BJ (cell line): ENCODE data around the gene SMAD7. TPM values are rescaled to one million over a fixed set of nuclear protein-coding genes. Genes with fewer than 3 reads are reported as not detected.

Source experiments
- CTCF ChIA-PET: fragments of 350-600 bp; formaldehyde crosslinking; extraction: SDS; loops from one replicate; lab custom pipeline; 2021; ENCODE audit warnings: antibody characterized with exemption, inconsistent platforms; lab: Yijun Ruan, JAX
- POLR2A ChIA-PET: fragments of 300-600 bp; sonication (Branson Sonifier 250); formaldehyde crosslinking; extraction: SDS; loops from one replicate; lab custom pipeline; 2021; ENCODE audit warnings: antibody characterized with exemption; lab: Charles Lee
- DNase-seq: peaks from one replicate; pipeline ENCODE4 v3.0.0-alpha.2; 2011; ENCODE audit warnings: low read depth
- H3K27me3 ChIP-seq: 2 replicates; pipeline ENCODE4 v1.6.0; 2011; ENCODE audit warnings: low read length; ENCODE audit not compliant: control insufficient read depth, insufficient read depth
- H3K36me3 ChIP-seq: 2 replicates; pipeline ENCODE4 v1.5.1; 2011; ENCODE audit warnings: low read length; ENCODE audit not compliant: control insufficient read depth, insufficient read depth
- H3K4me3 ChIP-seq: 2 replicates; pipeline ENCODE4 v1.5.1; 2011; ENCODE audit warnings: low read depth, mild to moderate bottlenecking, control low read depth, low read length
- polyA plus RNA-seq: library from polyadenylated mRNA; depleted of rRNA; stranded (reverse); fragments of >200 nt; gene quantifications from 2 replicates; pipeline ENCODE4 v1.2.3, GENCODE V29; 2011
- TF ChIP-seq, protein P1 (sequence below): IDR thresholded peaks from 2 replicates; pipeline ENCODE4 v1.5.1; 2011; ENCODE audit warnings: low read depth, mild to moderate bottlenecking, control low read depth, inconsistent platforms, low read length, moderate library complexity; ENCODE audit not compliant: insufficient read depth

The SMAD7 gene
- polyA plus RNA-seq, 1 experiment = 24.2 TPM

DNA sequence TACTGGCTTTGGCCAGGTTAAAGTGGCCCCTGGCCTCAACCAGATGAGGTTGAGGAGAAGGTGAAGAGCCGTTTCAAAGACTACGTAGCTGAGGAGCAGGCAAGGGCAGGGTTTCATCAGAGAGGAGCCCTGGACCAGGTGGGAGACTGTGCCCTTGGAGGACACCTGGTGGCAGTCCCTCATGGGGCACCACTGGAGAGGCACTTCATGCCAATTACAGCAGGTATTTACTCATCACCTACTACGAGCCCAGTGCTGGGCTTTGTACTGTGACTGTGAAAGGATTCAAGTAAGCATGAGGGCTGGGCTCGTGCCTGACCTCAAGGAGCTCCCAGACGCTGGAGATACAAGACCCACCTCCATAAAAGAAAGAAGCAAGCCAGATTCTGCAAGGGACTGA lies 37.6 kb downstream of the SMAD7 start:
- Histone ChIP-seq H3K36me3 (0 out of 2 replicates have a peak, but pooled peaks cover 1% of the 10 kb centered on the region), H3K27me3 (no peaks in the 10 kb centered on the region), H3K4me3 (no peak overlapping the region)
- POLR2A ChIA-PET = no interaction called here
- no peak for DNase-seq
- CTCF ChIA-PET = interaction anchor here (1.5 kb wide), 1 partner anchor 36 kb away, joined by 3 read pairs; no protein-coding TSS in a partner anchor
- TF ChIP-seq, protein P1, sequence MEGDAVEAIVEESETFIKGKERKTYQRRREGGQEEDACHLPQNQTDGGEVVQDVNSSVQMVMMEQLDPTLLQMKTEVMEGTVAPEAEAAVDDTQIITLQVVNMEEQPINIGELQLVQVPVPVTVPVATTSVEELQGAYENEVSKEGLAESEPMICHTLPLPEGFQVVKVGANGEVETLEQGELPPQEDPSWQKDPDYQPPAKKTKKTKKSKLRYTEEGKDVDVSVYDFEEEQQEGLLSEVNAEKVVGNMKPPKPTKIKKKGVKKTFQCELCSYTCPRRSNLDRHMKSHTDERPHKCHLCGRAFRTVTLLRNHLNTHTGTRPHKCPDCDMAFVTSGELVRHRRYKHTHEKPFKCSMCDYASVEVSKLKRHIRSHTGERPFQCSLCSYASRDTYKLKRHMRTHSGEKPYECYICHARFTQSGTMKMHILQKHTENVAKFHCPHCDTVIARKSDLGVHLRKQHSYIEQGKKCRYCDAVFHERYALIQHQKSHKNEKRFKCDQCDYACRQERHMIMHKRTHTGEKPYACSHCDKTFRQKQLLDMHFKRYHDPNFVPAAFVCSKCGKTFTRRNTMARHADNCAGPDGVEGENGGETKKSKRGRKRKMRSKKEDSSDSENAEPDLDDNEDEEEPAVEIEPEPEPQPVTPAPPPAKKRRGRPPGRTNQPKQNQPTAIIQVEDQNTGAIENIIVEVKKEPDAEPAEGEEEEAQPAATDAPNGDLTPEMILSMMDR = no peak

DNA sequence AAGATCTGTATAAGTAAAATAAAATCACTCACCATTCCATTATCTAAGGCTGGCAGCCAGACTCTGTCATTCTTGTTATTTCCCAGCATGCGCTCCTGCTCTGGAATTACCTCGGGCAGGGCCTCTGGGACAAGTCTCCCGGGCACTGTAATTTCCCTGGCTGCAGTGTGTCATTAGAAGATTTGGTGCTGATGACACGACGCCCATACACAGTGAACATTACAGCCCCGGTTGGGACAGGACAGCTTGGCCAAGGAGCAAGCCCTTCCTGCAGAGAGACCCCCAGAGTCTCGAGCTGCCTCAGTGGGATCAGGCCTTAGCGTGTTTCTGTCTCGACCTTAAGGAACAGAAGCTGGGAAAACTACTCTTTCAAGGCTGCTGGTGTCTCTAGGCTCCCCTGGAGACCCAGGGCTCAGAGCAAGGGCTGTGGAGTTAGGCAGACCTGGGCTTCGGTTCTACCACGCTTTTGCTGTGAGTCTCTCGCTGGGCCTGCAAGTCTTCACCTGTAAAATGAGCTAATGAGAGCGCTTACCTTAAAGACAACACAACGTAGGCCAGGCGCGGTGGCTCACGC lies 39.7 kb downstream of the SMAD7 start:
- H3K36me3 ChIP-seq = no peaks in the 10 kb centered on the region
- no peaks in the 10 kb centered on the region for H3K27me3 ChIP-seq
- ChIA-PET CTCF (no interaction called here), POLR2A (no interaction called here)
- no peak for DNase-seq
- H3K4me3 ChIP-seq = no peak overlapping the region
- TF ChIP-seq, protein P1 = no peak

DNA sequence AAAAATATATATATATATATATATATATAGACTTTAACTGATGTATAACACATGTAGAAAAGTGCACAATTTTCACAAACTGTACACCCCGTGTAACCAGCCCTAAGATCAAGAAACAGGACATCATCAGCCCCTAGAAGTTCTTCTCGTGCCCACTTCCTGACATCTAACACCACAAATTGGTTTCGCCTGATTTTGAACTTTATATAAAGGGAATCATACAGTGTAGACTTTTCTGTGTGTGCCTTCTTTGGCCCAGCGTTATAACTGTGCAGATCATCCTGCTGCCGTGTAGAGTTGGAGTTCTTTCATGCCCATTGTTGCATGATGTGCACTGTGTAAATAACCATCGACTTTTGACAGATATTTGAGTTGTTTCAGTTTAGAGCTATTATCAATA lies 41.0 kb downstream of the SMAD7 start:
- TF ChIP-seq, protein P1 = no peak
- ChIA-PET CTCF (no interaction called here), POLR2A (no interaction called here)
- DNase-seq = no peak
- Histone ChIP-seq H3K27me3 (no peaks in the 10 kb centered on the region), H3K4me3 (no peak overlapping the region), H3K36me3 (no peaks in the 10 kb centered on the region)

DNA sequence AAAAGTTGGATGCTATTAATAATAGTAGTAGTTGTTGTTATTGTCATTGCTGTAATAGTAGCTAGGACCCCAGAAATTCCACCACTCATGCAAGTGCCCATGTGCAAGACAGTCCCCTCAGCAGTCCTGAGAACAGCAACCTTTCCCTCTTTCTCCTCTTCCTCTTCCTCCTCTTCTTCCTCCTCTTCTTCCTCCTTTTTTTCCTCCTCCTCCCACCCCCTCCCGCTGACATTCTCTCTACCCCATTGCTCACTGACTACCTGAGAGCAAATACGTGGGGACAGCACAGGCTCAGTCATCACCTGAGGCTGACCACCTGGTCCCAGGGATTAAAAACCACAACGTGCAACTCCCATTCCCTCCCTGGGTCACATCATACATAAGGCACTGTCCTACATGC lies 41.8 kb downstream of the SMAD7 start:
- H3K36me3 ChIP-seq = no peaks in the 10 kb centered on the region
- H3K27me3 ChIP-seq = no peaks in the 10 kb centered on the region
- CTCF ChIA-PET = no interaction called here
- DNase-seq = no peak
- POLR2A ChIA-PET = no interaction called here
- TF ChIP-seq, protein P1 = no peak
- H3K4me3 ChIP-seq = no peak overlapping the region

DNA sequence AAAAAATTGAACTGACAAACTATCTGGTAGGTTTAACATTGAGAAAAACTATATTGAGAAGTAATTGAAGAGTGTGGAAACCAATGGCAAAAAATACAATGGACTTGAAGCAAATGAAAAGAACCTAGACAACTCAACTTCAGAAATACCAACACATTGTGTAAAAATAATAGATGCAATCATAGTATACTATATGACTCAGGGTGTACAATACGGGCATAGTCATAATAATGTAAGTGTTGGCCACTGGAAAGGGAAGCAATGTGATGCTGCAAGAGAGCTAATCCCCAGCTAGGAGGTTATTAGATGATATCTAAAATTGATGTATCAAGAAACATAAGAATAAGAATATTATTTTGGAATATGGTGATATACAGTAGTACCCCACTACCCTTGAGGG lies 45.3 kb downstream of the SMAD7 start:
- no peaks in the 10 kb centered on the region for H3K27me3 ChIP-seq
- no peak overlapping the region for H3K4me3 ChIP-seq
- no peaks in the 10 kb centered on the region for H3K36me3 ChIP-seq
- DNase-seq = no peak
- TF ChIP-seq, protein P1 = no peak
- CTCF ChIA-PET = no interaction called here
- POLR2A ChIA-PET = no interaction called here
